ENCODE data around the gene RMI1.

DNA sequence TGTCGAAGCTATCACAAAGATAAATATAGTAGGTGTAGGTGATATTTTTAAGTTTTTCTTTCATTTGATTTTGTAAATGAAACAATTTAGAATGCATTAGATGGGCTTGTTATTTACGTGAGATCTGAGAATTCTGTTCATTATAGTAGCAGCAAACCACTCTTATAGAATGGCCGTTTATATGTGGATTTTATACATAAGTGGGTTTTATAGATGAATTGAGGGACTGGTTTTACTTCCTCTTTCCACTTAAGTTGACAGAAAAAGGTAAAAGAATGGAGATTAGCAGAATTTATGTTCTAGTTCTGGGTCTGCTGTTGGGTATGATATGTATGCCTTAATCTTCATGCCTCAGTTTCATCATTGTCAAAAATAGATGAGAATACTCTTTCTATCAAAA, 5.6 kb downstream of the RMI1 start:
- no peak for TF ChIP-seq CTCF (IDR thresholded peaks at IDR 0.05; ENCODE audit: poor library complexity)
- TF ChIP-seq EZH2phosphoT487 (IDR thresholded peaks at IDR 0.05; ENCODE audit: low read depth, severe bottlenecking, unreplicated experiment) = no peak
